Keratinocyte (primary cell): Measurements from ENCODE around the gene CNP. TPM values are rescaled to one million over a fixed set of nuclear protein-coding genes. Genes with fewer than 3 reads are reported as not detected.
"Not testable (repeated sequence)": the region's sequence is repeated elsewhere in the genome, so short reads cannot be mapped to it uniquely, and the experiment has no call there.

Experiments used
- DNase-seq: peaks from one replicate; pipeline ENCODE4 v3.0.0-alpha.2; 2011; ENCODE audit warnings: low read depth, missing footprints, low spot score
- FAIRE-seq: peaks from 2 replicates; lab custom pipeline; 2011; peaks lifted over from hg19 to GRCh38; lab: Jason Lieb, UNC
- H2AFZ ChIP-seq: 2 replicates; pipeline ENCODE4 v1.6.0; 2012; ENCODE audit warnings: low read length, control low read depth, inconsistent platforms; ENCODE audit not compliant: control insufficient read depth
- H3K27ac ChIP-seq: 2 replicates; pipeline ENCODE4 v1.5.1; 2011; ENCODE audit warnings: low read length; ENCODE audit not compliant: control insufficient read depth, insufficient read depth
- H3K27me3 ChIP-seq: 3 replicates; pipeline ENCODE4 v1.6.0; 2011; ENCODE audit warnings: low read length; ENCODE audit not compliant: control insufficient read depth, insufficient read depth; ENCODE audit errors: extremely low read depth
- H3K36me3 ChIP-seq, 2 experiments: 2 replicates in 1 of 2; 3 replicates in 1 of 2; pipeline ENCODE4 v1.5.1; 2011; ENCODE audit warnings: low read length in 2 of 2, mild to moderate bottlenecking in 1 of 2; ENCODE audit not compliant: control insufficient read depth in 2 of 2, insufficient read depth in 2 of 2; ENCODE audit errors: extremely low read depth in 1 of 2
- H3K4me1 ChIP-seq: 3 replicates; pipeline ENCODE4 v1.5.1; 2011; ENCODE audit warnings: low read length; ENCODE audit not compliant: control insufficient read depth, insufficient read depth; ENCODE audit errors: extremely low read depth
- H3K4me2 ChIP-seq: 3 replicates; pipeline ENCODE4 v1.6.0; 2011; ENCODE audit warnings: low read depth, low read length; ENCODE audit not compliant: control insufficient read depth, insufficient read depth; ENCODE audit errors: extremely low read depth
- H3K4me3 ChIP-seq, 3 experiments: fragments of 200-600 bp in 1 of 3; sonication (generic) in 1 of 3; 2 replicates in 2 of 3; 3 replicates in 1 of 3; pipeline ENCODE4 v1.5.1; 2011 to 2016; ENCODE audit warnings: low read length in 3 of 3, mild to moderate bottlenecking in 3 of 3, control low read depth in 2 of 3, inconsistent platforms in 1 of 3, low read depth in 1 of 3, mixed read lengths in 1 of 3, mixed run types in 1 of 3, moderate library complexity in 1 of 3; ENCODE audit not compliant: control insufficient read depth in 2 of 3, insufficient read depth in 2 of 3; ENCODE audit errors: extremely low read depth in 1 of 3
- H3K79me2 ChIP-seq: 2 replicates; pipeline ENCODE4 v1.6.0; 2012; ENCODE audit warnings: low read length; ENCODE audit not compliant: control insufficient read depth, insufficient read depth
- H3K9ac ChIP-seq: 3 replicates; pipeline ENCODE4 v1.6.0; 2011; ENCODE audit warnings: low read length; ENCODE audit not compliant: control insufficient read depth, insufficient read depth; ENCODE audit errors: extremely low read depth
- H3K9me1 ChIP-seq: 3 replicates; pipeline ENCODE4 v1.6.0; 2011; ENCODE audit warnings: low read length; ENCODE audit not compliant: control insufficient read depth, insufficient read depth; ENCODE audit errors: extremely low read depth
- H3K9me3 ChIP-seq: 2 replicates; pipeline ENCODE4 v1.5.1; 2012; ENCODE audit warnings: low read depth, low read length; ENCODE audit not compliant: control insufficient read depth
- H4K20me1 ChIP-seq: 3 replicates; pipeline ENCODE4 v1.6.0; 2011; ENCODE audit warnings: low read length; ENCODE audit not compliant: control insufficient read depth, insufficient read depth; ENCODE audit errors: extremely low read depth
- CTCF ChIP-seq, 3 experiments: IDR thresholded peaks in 1 of 3; conservative IDR thresholded peaks in 1 of 3; optimal IDR thresholded peaks in 1 of 3; 2 replicates in 2 of 3; 3 replicates in 1 of 3; pipeline versions ENCODE3 to v1.5.1; 2011; ENCODE audit warnings: low read length in 3 of 3, mild to moderate bottlenecking in 3 of 3, moderate library complexity in 2 of 3, control low read depth in 1 of 3, inconsistent platforms in 1 of 3; ENCODE audit not compliant: insufficient read depth in 2 of 3; ENCODE audit errors: extremely low read depth in 1 of 3
- EZH2 ChIP-seq: IDR thresholded peaks from one replicate; pipeline ENCODE4 v1.6.1; 2012; ENCODE audit warnings: inconsistent platforms, mild to moderate bottlenecking, low read length, moderate library complexity
- dilution Hi-C: fragments of 300-500 bp; cut with MboI; formaldehyde crosslinking; loops from one replicate; pipeline ENCODE4 v1.7.0; 2020; ENCODE audit warnings: low sequenced_read_pairs; ENCODE audit not compliant: extremely low pct_ligation_motif_present
- polyA plus RNA-seq, 5 experiments: library from polyadenylated mRNA; depleted of rRNA in 3 of 5; stranded (reverse) in 3 of 5; stranded (forward) in 1 of 5; unstranded in 1 of 5; fragments of >200 nt; gene quantifications; 1 replicate in 1 of 5; 2 replicates in 3 of 5; 3 replicates in 1 of 5; pipeline versions ENCODE4 v1.2.1 to v1.2.3, GENCODE V29; 2011 to 2012; ENCODE audit warnings: missing spikeins in 2 of 5, low read depth in 1 of 5, low replicate concordance in 1 of 5

CNP gene
- polyA plus RNA-seq, 1 donor (not counting 4 experiments of a cell fraction or from before 2014, with no cell fraction given) = 32.4 TPM

- Histone ChIP-seq H3K36me3 (peaks cover 2 to 14% of the 10 kb centered on the region in 2 experiments), H2AFZ (no peak overlapping the region), H3K27me3 (no peaks in the 10 kb centered on the region), H3K27ac (peak overlapping the region; percentile 58), H4K20me1 (no peaks in the 10 kb centered on the region), H3K4me2 (peak overlapping the region; percentile 49), H3K9me3 (no peaks in the 10 kb centered on the region), H3K4me1 (peaks cover 40% of the 10 kb centered on the region), H3K9ac (no peak overlapping the region), H3K4me3 (no peak overlapping the region), H3K79me2 (peaks cover 92% of the 10 kb centered on the region), H3K9me1 (no peaks in the 10 kb centered on the region)
- TF ChIP-seq CTCF (optimal IDR thresholded peaks at IDR 0.05 in 1 of 3, IDR thresholded peaks at IDR 0.05 in 1 of 3, conservative IDR thresholded peaks at IDR 0.05 in 1 of 3; ENCODE audit: extremely low read depth in 1 of 3, insufficient read depth in 2 of 3, low read length in 3 of 3) (no peak), EZH2 (no peak)
- no peak for FAIRE-seq
- dilution Hi-C loops = no loop called here
- DNase-seq = no peak
Measured at GRCh38 chr17:42010898-42011516, 44.4 kb downstream of the CNP start.

DNA sequence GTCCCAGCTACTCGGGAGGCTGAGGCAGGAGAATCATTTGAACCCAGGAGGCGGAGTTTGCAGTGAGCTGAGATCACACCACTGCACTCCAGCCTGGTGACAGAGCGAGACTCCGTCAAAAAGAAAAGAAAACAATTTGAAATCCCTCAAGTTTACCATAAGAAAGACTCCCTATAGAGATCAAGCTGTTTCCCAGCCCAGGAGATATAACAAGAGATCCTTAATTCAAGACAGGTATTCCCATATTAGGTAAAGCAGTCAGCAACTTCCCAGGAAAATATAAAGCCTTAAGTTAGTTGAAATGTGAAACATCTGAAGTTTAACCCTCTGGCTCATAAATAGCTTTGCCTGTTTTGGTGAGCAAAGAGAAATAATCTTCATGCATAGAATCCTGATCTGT is 45.8 kb downstream of the CNP start:
- H3K9ac ChIP-seq, H3K9me3 ChIP-seq, H3K9me1 ChIP-seq, H3K4me2 ChIP-seq, H3K27me3 ChIP-seq, H4K20me1 ChIP-seq, dilution Hi-C loops, DNase-seq, H3K27ac ChIP-seq, H3K4me3 ChIP-seq, FAIRE-seq, H2AFZ ChIP-seq: not testable (repeated sequence)
- Histone ChIP-seq H3K79me2 (peaks cover 91% of the 10 kb centered on the region), H3K4me1 (peaks cover 40% of the 10 kb centered on the region), H3K36me3 (peaks cover 2 to 14% of the 10 kb centered on the region in 2 experiments)

DNA sequence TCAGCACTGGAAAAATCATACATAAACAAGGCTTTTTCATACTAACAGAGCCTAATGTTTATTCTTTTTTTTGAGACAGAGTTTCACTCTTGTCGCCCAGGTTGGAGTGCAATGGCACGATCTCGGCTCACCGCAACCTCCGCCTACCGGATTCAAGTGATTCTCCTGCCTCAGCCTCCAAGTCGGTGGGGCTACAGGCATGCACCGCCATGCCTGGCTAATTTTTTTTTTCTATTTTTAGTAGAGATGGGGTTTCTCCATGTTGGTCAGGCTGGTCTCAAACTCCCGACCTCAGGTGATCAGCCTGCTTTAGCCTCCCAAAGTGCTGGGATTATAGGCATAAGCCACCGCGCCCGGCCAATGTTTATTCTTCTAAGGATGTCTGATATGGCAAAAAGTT is 47.1 kb downstream of the CNP start:
- H3K79me2 ChIP-seq = peaks cover 79% of the 10 kb centered on the region
- H3K27me3 ChIP-seq, H3K4me2 ChIP-seq, H3K9me1 ChIP-seq, dilution Hi-C loops, H3K9ac ChIP-seq, H3K27ac ChIP-seq, H3K4me3 ChIP-seq, DNase-seq, H3K9me3 ChIP-seq, FAIRE-seq, H2AFZ ChIP-seq, H4K20me1 ChIP-seq: not testable (repeated sequence)
- peaks cover 45% of the 10 kb centered on the region for H3K4me1 ChIP-seq
- H3K36me3 ChIP-seq = peaks cover 2 to 12% of the 10 kb centered on the region in 2 experiments
